T-helper 1 cell treated with Interleukin-12 subunit alpha and Interleukin-12 subunit beta and Interleukin-4 antibody, amounts not matched to agents 30 μg/mL and 1 μg/mL, for 36 hours (primary cell): ENCODE results near the gene PKNOX2.

Experiments
- H3K27ac Mint-ChIP-seq: one replicate; pipeline ENCODE4 v1.8.0; 2021; ENCODE audit warnings: mild to moderate bottlenecking, mixed read lengths
- H3K27me3 Mint-ChIP-seq: one replicate; pipeline ENCODE4 v1.8.0; 2021; ENCODE audit warnings: low read depth, mixed read lengths
- H3K36me3 Mint-ChIP-seq: one replicate; pipeline ENCODE4 v1.8.0; 2021; ENCODE audit warnings: low read depth, mixed read lengths
- H3K4me1 Mint-ChIP-seq: one replicate; pipeline ENCODE4 v1.8.0; 2021; ENCODE audit warnings: low read depth, mixed read lengths
- H3K4me3 Mint-ChIP-seq: one replicate; pipeline ENCODE4 v1.8.0; 2021; ENCODE audit warnings: mild to moderate bottlenecking, moderate library complexity, mixed read lengths
- H3K9me3 Mint-ChIP-seq: one replicate; pipeline ENCODE4 v1.8.0; 2021; ENCODE audit warnings: mixed read lengths

Gene PKNOX2

DNA sequence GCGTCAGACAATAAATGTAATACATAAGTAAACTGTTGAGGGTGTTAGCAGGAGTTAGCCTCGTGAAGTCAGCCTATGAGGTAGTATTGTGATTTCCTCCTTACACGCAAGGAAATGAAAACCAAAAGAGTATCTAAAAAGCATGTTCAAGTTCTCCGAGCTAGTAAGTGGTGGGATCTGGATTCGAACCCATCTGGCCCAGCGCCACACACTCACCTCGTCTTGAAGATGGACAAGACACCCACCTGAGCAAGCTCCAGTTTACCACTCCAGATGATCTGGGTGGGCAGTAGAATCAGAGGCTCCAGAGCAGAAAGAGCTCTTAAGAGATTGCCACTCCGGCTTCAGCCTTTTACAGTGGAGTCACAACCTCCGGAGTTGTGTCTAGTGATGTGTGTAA, 140.3 kb downstream of the PKNOX2 start:
- Mint-ChIP-seq H3K9me3 (no peaks in the 10 kb centered on the region), H3K4me1 (no peaks in the 10 kb centered on the region), H3K27me3 (no peaks in the 10 kb centered on the region), H3K4me3 (no peak overlapping the region), H3K27ac (no peak overlapping the region), H3K36me3 (no peaks in the 10 kb centered on the region)

DNA sequence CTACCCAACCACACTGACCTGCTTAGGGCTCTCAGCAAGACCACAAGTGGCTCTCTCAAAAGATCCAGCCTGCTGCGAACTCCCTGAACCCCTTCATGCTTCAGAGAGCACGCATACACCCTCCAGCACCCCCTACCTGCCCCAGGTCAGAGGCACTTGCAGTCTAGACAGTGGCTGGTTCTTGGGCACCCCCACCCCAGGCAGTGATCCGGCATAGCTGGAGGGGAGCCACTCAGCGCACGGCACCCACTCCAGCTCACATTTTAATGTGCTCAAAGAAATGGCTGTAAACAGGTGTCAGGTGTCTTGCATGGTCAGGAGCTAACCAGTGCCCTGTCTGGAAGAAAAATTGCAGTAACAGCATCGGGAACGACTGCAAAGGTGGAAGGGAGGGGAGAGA, 140.8 kb downstream of the PKNOX2 start:
- no peaks in the 10 kb centered on the region for H3K36me3 Mint-ChIP-seq
- H3K9me3 Mint-ChIP-seq: no peaks in the 10 kb centered on the region
- no peaks in the 10 kb centered on the region for H3K27me3 Mint-ChIP-seq
- no peak overlapping the region for H3K27ac Mint-ChIP-seq
- no peak overlapping the region for H3K4me3 Mint-ChIP-seq
- no peaks in the 10 kb centered on the region for H3K4me1 Mint-ChIP-seq

DNA sequence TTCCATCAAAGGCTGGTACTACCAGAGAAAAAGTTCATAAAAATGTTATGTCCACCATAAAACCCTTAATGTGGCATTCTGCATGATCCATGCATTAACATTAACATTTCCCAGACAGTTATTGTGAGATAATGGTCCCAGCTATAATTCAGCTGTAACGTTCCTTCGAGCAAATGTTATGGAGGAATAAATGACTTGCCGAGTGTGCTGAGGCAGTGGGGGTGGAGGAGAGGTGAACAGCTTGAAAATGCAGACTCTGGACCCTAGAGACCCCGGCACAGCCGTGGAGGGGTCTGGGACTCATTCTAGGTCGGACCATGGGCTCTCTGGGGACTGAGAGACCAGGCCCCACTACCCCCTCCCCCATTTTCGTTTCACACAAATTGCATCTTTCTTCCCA, 141.9 kb downstream of the PKNOX2 start:
- Mint-ChIP-seq H3K4me3 (no peak overlapping the region), H3K27ac (no peak overlapping the region), H3K4me1 (no peaks in the 10 kb centered on the region), H3K36me3 (no peaks in the 10 kb centered on the region), H3K27me3 (no peaks in the 10 kb centered on the region), H3K9me3 (no peaks in the 10 kb centered on the region)

DNA sequence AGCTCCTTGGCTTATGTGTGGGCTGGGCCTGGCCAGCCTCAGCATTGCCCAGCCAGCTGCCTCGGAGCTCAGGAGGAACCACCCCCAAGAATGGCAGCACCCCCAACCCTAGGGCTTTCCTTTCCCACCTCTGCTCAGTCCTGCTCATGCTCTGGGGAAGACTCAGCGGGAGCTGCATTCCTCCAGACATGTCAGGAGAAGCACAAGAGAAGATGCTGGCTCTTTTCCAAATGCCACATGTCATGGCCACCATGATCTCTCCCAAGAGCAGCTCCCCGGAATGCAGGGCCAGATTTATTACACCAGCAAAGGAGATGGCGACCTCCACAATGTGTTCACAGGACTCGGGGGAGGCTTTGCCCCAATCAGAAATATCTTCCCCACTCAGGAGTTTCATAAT, 143.7 kb downstream of the PKNOX2 start:
- Mint-ChIP-seq H3K27me3 (no peaks in the 10 kb centered on the region), H3K9me3 (no peaks in the 10 kb centered on the region), H3K36me3 (no peaks in the 10 kb centered on the region), H3K4me3 (no peak overlapping the region), H3K4me1 (no peaks in the 10 kb centered on the region), H3K27ac (no peak overlapping the region)

DNA sequence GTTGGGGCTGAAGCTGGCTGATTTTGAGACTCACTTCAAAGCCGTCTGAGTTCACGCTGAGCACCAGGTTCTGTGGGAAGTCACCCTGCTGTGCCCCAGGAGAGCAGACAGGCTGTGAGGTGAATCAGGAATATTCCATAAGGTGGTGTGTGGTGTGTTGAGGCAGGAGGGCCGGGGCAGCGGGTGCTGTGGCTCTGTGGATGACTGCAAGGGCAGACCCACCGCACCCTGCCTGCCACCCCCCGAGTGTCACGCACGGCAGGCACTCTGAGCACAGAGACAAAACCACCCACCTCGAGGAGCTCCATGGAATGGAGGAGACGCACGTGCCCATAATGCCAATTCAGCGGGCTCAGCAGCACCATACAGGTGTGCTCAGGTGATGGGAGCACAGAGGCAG, 147.8 kb downstream of the PKNOX2 start:
- no peak overlapping the region for H3K27ac Mint-ChIP-seq
- H3K4me1 Mint-ChIP-seq: no peaks in the 10 kb centered on the region
- no peaks in the 10 kb centered on the region for H3K9me3 Mint-ChIP-seq
- H3K4me3 Mint-ChIP-seq: no peak overlapping the region
- H3K27me3 Mint-ChIP-seq: peaks cover 8% of the 10 kb centered on the region
- H3K36me3 Mint-ChIP-seq: no peaks in the 10 kb centered on the region

DNA sequence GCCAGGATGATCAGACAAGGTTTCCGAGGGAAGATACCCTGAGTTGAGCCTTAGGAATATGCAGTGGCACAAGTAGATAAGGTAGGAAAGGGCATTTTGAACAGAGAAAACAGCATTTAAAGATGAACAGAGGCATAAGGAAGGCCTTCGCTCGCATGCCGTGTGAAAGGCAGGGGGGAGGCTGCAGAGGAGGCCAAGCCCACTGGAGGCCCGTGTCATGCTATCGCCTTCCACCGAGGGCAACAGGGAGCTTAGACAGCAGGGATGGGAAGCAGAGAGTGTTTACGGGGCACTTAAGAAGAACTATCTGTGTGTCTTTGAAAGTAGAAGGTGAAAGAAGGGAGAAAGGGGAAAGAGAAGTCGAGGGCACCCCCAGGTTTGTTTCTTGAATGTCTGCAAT, 148.3 kb downstream of the PKNOX2 start:
- Mint-ChIP-seq H3K27ac (no peak overlapping the region), H3K27me3 (peaks cover 9% of the 10 kb centered on the region), H3K9me3 (no peaks in the 10 kb centered on the region), H3K4me3 (no peak overlapping the region), H3K4me1 (no peaks in the 10 kb centered on the region), H3K36me3 (no peaks in the 10 kb centered on the region)

DNA sequence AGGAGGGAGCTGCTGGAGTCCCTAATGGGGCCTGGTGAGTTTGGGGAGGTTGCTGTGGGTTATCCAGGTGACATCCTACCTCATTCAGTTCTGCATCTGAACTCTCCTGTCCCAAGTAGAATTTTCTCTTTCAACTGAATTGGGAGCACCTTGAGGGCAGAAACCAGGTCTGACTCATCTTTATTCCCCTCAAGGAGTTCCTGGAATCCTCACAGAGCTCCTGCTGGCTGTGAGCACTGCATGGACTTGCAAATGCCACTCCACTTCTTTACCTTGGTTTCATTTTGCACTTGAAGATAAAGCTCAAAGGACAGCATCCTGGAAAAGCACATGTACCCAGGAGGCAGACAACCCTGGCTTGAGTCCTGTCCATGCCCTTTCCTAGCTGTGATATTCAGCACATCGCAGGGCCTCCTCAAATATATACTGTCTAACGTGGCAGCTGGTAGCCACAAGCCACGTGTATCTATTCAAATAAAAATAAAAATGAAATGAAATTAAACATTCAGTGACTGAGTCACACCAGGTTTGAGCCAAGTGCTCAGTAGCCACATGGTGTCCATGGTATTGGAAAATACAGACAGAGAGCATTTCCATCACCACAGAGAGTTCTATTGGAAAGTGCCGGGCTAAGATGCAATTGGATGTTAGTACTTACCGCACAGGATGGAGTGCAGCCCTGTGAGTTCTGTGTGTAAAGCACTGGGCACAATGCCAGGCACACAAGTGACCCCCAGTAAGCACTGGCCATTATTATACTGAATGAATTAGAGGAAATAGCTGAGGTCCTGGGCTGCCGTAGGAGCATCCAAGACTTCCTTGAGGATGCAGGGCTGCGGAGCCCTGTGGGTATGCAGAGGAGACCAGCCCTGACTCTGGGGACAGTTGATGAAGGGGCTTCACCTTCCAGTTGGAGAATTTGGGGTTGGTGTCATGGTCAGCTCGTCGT, 149.0 kb downstream of the PKNOX2 start:
- H3K36me3 Mint-ChIP-seq: no peaks in the 10 kb centered on the region
- H3K27ac Mint-ChIP-seq: no peak overlapping the region
- H3K9me3 Mint-ChIP-seq: no peaks in the 10 kb centered on the region
- no peaks in the 10 kb centered on the region for H3K4me1 Mint-ChIP-seq
- peaks cover 9% of the 10 kb centered on the region for H3K27me3 Mint-ChIP-seq
- no peak overlapping the region for H3K4me3 Mint-ChIP-seq

DNA sequence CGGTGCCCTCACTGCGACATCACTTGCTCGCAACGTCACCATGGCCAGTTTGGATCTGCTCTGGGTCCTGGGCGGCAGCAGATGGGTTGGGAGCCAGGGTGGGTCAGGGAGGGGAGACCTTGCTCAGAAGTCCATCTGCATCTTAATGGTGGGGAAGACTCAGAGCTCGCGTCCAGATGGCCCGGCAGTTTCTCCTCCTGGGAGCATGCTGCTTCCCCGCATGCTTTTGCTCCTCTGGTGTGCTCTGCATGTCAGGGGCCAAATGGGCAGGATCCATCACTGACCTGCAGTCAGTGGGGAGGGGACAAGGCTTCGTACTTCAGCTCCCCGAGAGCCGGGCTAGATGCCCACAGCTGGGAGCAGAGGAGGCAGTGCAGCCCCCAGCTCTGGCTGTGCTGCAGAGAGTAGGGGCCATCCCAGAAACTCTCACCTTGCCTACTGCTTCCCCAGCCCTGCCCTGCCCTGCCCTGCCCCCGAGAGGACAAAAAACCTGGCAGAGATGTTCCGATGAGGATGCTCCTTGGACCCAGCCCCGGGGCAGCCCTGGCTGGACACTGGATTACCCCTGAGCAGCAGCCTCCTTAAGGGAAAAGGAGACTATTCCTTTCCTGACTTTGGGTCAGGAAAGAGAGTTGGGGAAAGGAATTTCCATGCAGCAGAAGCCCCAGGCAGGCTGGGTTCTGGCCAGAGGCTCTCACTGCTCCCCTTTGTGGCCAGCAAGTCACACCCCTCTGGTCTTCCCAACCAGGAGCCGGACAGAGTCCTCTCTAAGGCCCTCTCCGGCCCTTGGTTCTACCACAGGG, 149.9 kb downstream of the PKNOX2 start:
- Mint-ChIP-seq H3K4me1 (no peaks in the 10 kb centered on the region), H3K27ac (no peak overlapping the region), H3K9me3 (no peaks in the 10 kb centered on the region), H3K27me3 (peaks cover 9% of the 10 kb centered on the region), H3K4me3 (no peak overlapping the region), H3K36me3 (no peaks in the 10 kb centered on the region)

DNA sequence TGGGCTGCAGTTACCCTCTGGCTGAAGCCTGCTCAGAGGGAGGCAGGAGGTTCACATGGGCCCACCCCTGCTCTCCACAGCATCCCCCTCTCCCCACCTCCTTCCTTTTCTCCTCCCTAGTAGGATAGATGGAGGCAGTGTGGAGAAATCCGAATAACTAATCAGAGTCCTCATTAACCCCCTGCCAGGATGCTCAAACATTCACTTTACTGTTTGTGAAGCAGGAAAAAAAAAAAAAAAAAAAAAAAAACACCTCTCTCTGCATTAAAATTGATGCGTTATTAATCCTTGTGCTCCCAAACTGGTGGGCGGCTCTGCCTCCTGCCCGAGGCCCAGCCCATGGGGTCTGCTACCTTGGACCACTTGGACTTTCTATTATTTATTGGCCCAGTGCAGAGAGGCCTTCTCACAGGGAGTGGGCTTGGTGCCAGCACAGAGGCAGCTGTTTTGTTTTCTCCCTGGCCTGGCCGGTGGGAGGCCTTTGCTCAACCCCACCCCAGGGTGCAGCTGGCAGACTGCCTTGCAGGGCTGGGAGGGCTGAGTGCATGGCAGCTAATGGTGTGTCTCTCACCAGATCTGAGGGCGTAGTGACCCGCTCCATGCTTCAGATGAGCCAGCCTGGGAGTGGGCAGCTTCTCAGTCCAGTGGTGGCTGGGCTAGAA, 150.7 kb downstream of the PKNOX2 start:
- Mint-ChIP-seq H3K4me1 (no peaks in the 10 kb centered on the region), H3K27me3 (peaks cover 9% of the 10 kb centered on the region), H3K27ac (no peak overlapping the region), H3K9me3 (no peaks in the 10 kb centered on the region), H3K36me3 (no peaks in the 10 kb centered on the region), H3K4me3 (no peak overlapping the region)

DNA sequence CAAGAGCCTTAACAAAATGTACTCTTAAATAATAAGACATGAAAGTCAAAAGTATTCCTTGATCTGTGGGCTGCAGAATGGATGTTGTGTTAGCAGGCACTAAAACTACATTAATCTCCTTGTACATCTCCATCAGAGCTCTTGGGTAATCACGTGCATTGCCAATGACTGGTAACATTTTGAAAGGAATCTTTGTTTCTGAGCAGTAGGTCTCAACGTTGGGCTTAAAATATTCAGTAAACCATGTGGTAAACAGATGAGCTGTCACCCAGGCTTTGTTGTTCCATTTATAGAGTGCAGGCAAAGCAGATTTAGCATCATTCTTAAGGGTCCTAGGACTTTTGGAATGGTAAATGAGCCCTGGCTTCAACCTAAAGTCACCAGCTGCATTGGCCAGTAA, 152.9 kb downstream of the PKNOX2 start:
- Mint-ChIP-seq H3K27ac (no peak overlapping the region), H3K4me1 (no peaks in the 10 kb centered on the region), H3K27me3 (peaks cover 9% of the 10 kb centered on the region), H3K4me3 (no peak overlapping the region), H3K36me3 (no peaks in the 10 kb centered on the region), H3K9me3 (no peaks in the 10 kb centered on the region)

DNA sequence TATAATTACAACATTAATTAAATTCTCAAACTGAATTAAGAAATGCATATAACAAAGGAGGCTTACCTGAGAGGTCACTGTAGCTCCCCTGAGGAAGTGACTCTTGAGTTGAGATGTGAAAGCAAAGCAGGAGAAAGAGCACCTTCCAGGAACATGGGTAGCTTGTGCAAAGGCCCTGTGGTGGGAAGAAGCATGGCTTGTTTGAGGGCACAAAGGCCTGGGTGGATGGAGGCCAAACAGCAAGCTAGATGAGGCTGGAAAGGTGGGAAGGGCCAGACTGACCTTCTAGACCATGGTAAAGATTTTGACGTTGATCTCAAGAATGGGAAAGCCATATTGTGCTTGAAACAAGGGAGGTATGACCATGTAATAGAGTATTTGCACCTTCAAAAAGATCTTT, 155.1 kb downstream of the PKNOX2 start:
- Mint-ChIP-seq H3K36me3 (no peaks in the 10 kb centered on the region), H3K27me3 (peaks cover 18% of the 10 kb centered on the region), H3K27ac (no peak overlapping the region), H3K4me3 (no peak overlapping the region), H3K9me3 (no peaks in the 10 kb centered on the region), H3K4me1 (no peaks in the 10 kb centered on the region)

DNA sequence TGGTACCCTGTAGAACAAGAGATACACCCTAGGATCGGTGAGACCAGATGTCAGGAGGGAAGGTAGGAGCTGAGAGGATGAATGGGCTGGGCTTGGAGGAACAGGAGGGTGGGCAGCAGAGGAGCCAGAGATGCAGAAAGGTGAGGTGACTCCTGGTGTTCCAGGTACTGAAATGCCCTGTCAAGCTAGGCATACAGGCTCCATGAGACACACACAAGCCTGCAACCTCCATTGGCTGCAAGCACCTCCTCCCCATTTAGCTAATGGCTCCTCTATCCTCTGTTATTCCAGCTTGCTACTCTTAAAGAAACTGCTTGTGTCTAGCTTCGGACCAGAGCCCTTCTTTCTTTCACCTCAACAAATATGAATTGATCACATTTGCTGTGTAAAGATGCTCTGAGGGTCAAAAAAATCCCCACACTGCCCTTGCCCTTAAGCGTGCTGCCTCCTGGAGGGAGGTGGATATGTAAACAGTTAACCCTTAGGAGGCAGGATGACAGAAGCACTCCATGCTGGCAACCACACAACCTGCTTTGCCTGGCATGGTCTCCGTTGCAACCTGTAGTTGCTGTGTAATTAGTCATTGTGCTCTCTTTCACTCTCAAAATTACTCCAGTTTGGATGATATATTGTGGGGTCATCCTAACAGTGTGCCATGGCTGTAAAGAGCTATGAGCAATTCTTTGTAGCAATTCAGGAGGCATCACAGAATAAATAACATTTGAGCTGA, 156.0 kb downstream of the PKNOX2 start:
- no peak overlapping the region for H3K27ac Mint-ChIP-seq
- H3K27me3 Mint-ChIP-seq: peaks cover 18% of the 10 kb centered on the region
- H3K4me3 Mint-ChIP-seq: no peak overlapping the region
- H3K9me3 Mint-ChIP-seq: no peaks in the 10 kb centered on the region
- H3K4me1 Mint-ChIP-seq: no peaks in the 10 kb centered on the region
- H3K36me3 Mint-ChIP-seq: no peaks in the 10 kb centered on the region

DNA sequence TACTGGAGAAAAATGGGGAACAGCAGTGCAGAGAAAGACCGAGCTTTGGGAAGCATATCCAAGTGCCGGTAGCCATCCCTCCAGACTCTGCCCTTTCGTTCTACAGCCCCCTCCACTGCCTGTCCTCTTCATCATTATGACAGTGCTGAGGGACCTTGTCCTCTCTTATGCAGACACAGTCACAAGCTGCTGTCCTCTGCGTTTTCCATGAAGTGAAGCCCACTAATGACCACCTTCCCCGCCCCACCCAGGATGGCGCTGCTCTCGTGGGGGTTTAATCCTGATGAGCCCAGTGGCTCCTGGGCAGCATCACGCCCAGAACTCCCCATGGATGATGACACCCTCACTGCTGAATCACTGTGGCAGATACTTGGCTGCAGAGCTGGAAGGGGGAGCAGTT, 157.7 kb downstream of the PKNOX2 start:
- H3K9me3 Mint-ChIP-seq: no peaks in the 10 kb centered on the region
- no peaks in the 10 kb centered on the region for H3K4me1 Mint-ChIP-seq
- peaks cover 16% of the 10 kb centered on the region for H3K27me3 Mint-ChIP-seq

DNA sequence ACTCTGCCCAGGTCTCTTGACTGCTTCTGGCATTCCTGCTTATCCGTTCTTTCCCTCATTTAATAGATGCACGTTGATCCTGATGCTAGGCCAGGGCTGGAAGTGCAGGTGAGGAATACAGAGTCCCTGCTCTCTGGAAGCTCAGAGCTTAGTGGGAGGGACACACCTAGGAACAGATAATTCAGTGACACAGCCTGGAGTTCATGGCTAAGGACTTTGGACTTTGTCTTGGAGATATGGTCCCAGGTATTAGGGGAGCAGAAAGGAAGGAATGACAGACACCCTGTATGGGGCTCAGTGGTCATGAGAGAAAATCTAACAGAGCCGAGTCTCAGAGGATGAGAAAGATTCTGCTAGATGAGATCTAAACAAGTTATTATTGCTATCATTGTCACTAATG, 160.6 kb downstream of the PKNOX2 start:
- H3K4me3 Mint-ChIP-seq: no peak overlapping the region
- no peaks in the 10 kb centered on the region for H3K4me1 Mint-ChIP-seq
- no peaks in the 10 kb centered on the region for H3K36me3 Mint-ChIP-seq
- H3K27me3 Mint-ChIP-seq: peaks cover 29% of the 10 kb centered on the region
- no peaks in the 10 kb centered on the region for H3K9me3 Mint-ChIP-seq
- no peak overlapping the region for H3K27ac Mint-ChIP-seq

More for the DNA sequence above, 157.7 kb downstream of the PKNOX2 start:
- H3K36me3 Mint-ChIP-seq: no peaks in the 10 kb centered on the region
- no peak overlapping the region for H3K4me3 Mint-ChIP-seq
- no peak overlapping the region for H3K27ac Mint-ChIP-seq
